Loucy (cell line): ENCODE data around the gene CYP26B1.

Experiments used
- EZH2phosphoT487 ChIP-seq: fragments of 200-600 bp; IDR thresholded peaks from 2 replicates; pipeline ENCODE4 v1.6.1; 2018; ENCODE audit warnings: antibody characterized with exemption, mild to moderate bottlenecking, moderate library complexity, borderline replicate concordance
- TF ChIP-seq, protein P1 (sequence below): fragments of 200-600 bp; sonication (generic); conservative IDR thresholded peaks from 2 replicates; pipeline ENCODE4 v1.5.1; 2014; ENCODE audit warnings: mild to moderate bottlenecking, antibody characterized with exemption, low read length

DNA sequence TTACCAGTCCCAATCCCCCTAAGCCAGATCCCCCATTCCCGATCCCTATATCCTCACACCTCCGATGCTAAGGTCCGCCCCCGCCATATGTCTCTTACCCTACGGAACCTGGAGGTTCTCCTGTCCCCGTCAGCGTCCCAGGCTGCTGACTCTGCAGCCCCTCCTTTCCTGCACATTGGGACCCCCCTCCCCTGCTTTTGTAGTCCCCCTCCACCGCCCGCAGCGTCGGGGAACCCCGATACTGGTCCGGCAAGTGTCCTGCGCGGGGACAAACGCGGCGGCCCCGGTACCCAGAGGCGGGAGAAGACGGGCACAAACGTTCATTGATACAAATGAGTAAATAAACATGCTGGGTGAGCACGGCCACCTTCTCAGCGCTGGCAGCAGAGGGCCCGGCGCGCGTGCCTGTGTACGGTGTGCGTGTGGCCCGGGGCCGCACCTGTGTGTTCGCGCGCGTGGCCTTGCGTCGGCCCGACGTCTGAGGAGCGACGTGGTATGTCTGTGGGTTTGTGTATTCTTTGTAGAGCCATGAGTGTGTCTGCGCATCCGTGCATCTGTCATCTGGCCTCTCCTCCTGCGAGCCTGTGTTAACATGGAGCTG, 2.0 kb upstream of the CYP26B1 start:
- TF ChIP-seq, protein P1, sequence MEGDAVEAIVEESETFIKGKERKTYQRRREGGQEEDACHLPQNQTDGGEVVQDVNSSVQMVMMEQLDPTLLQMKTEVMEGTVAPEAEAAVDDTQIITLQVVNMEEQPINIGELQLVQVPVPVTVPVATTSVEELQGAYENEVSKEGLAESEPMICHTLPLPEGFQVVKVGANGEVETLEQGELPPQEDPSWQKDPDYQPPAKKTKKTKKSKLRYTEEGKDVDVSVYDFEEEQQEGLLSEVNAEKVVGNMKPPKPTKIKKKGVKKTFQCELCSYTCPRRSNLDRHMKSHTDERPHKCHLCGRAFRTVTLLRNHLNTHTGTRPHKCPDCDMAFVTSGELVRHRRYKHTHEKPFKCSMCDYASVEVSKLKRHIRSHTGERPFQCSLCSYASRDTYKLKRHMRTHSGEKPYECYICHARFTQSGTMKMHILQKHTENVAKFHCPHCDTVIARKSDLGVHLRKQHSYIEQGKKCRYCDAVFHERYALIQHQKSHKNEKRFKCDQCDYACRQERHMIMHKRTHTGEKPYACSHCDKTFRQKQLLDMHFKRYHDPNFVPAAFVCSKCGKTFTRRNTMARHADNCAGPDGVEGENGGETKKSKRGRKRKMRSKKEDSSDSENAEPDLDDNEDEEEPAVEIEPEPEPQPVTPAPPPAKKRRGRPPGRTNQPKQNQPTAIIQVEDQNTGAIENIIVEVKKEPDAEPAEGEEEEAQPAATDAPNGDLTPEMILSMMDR, result no peak
- TF ChIP-seq EZH2phosphoT487, result no peak
